PFSK-1 (cell line): Measurements from ENCODE around the gene TMEM132D.

Source experiments
- FOXP2 ChIP-seq: optimal IDR thresholded peaks from 2 replicates; pipeline ENCODE3; 2011; ENCODE audit warnings: borderline replicate concordance, control low read depth, inconsistent platforms; ENCODE audit not compliant: insufficient read depth; ENCODE audit errors: extremely low read length, extremely low read depth
- POLR2AphosphoS5 ChIP-seq: IDR thresholded peaks from 2 replicates; pipeline ENCODE4 v1.6.1; 2012; ENCODE audit warnings: low read depth, mild to moderate bottlenecking, control low read depth, low read length, moderate library complexity
- SIN3A ChIP-seq: IDR thresholded peaks from 2 replicates; pipeline ENCODE4 v1.6.1; 2012; ENCODE audit warnings: mild to moderate bottlenecking, low read length, moderate library complexity, borderline replicate concordance; ENCODE audit not compliant: insufficient read depth
- TAF1 ChIP-seq: IDR thresholded peaks from 2 replicates; pipeline ENCODE4 v1.6.1; 2012; ENCODE audit warnings: low read length, control low read depth, borderline replicate concordance; ENCODE audit not compliant: insufficient read depth
- TF ChIP-seq, protein P1 (sequence below), 2 experiments: IDR thresholded peaks; 2 replicates each; pipeline versions ENCODE4 v1.6.1 to v1.8.0; 2011 to 2012; ENCODE audit warnings: low read depth in 2 of 2, low read length in 2 of 2, control low read depth in 1 of 2, inconsistent platforms in 1 of 2, mild to moderate bottlenecking in 1 of 2, moderate library complexity in 1 of 2; ENCODE audit not compliant: insufficient read depth in 1 of 2

TMEM132D gene

DNA sequence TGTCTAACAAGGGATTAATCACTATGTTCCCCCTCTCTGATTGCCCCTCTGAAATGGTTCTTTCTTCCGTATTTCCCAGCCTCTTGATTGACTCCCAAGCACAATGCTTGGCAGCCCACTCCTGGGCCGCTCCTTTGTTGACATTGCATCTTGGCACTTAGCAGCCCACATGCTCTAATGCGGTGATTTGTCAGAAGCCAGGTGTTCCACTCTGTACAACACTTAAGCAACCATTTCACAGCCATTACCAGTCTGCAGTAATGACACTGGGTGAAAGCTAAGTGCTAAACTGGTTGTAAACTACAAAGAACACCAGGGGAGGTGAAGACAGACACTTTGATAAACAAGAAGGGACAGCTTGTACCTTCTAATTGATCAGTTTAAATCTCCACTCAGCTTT, 353.5 kb downstream of the TMEM132D start:
- TF ChIP-seq POLR2AphosphoS5 = no peak
- no peak for TF ChIP-seq TAF1
- no peak for TF ChIP-seq SIN3A
- TF ChIP-seq FOXP2 = no peak
- TF ChIP-seq, protein P1, sequence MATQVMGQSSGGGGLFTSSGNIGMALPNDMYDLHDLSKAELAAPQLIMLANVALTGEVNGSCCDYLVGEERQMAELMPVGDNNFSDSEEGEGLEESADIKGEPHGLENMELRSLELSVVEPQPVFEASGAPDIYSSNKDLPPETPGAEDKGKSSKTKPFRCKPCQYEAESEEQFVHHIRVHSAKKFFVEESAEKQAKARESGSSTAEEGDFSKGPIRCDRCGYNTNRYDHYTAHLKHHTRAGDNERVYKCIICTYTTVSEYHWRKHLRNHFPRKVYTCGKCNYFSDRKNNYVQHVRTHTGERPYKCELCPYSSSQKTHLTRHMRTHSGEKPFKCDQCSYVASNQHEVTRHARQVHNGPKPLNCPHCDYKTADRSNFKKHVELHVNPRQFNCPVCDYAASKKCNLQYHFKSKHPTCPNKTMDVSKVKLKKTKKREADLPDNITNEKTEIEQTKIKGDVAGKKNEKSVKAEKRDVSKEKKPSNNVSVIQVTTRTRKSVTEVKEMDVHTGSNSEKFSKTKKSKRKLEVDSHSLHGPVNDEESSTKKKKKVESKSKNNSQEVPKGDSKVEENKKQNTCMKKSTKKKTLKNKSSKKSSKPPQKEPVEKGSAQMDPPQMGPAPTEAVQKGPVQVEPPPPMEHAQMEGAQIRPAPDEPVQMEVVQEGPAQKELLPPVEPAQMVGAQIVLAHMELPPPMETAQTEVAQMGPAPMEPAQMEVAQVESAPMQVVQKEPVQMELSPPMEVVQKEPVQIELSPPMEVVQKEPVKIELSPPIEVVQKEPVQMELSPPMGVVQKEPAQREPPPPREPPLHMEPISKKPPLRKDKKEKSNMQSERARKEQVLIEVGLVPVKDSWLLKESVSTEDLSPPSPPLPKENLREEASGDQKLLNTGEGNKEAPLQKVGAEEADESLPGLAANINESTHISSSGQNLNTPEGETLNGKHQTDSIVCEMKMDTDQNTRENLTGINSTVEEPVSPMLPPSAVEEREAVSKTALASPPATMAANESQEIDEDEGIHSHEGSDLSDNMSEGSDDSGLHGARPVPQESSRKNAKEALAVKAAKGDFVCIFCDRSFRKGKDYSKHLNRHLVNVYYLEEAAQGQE (IDR thresholded peaks at IDR 0.05; ENCODE audit: insufficient read depth in 1 of 2, low read depth in 2 of 2, low read length in 2 of 2) = no peak

DNA sequence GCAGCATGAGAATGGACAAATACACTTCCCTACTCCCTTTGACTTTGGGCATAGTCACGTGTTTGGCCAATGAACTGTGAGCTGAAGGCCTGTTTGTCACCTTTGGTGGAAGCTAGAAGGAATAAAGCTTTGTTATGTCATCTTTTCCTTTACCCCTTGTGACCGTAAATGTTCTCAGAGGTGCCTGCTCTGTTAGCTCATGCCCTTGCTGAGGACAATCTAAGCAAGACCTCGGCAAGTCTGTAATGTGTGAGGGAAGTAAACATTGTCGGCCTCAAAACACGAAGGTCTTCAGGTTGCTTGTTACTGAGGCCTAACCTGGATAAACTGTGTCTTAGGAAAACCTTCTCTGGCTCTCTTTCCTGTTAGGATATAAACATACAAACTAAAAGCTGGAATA, 354.2 kb downstream of the TMEM132D start:
- no peak for TF ChIP-seq POLR2AphosphoS5
- no peak for TF ChIP-seq FOXP2
- TF ChIP-seq SIN3A = no peak
- TF ChIP-seq TAF1 = no peak
- TF ChIP-seq, protein P1 (IDR thresholded peaks at IDR 0.05; ENCODE audit: insufficient read depth in 1 of 2, low read depth in 2 of 2, low read length in 2 of 2) = no peak

DNA sequence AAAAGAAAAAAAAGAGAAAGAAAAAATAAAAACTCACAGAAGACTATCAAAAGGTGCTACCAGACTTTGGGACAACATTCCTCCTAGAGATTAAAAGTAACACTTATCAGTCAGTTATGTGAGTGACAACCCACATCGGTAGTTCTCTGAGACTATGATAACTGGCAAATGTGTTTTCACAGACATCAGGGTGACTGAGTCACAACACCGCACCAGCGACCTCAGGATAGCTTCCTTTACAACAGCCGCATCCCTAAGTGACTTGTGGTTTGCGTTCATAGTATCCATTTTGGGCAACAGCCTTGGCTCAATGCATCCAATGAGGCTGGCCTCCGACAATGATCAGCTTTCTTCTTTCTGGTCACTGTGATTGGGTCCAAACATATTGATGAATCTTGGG, 359.1 kb downstream of the TMEM132D start:
- TF ChIP-seq POLR2AphosphoS5 (no peak), TAF1 (no peak), FOXP2 (no peak), SIN3A (no peak)
- TF ChIP-seq, protein P1 (IDR thresholded peaks at IDR 0.05; ENCODE audit: insufficient read depth in 1 of 2, low read depth in 2 of 2, low read length in 2 of 2) = no peak

DNA sequence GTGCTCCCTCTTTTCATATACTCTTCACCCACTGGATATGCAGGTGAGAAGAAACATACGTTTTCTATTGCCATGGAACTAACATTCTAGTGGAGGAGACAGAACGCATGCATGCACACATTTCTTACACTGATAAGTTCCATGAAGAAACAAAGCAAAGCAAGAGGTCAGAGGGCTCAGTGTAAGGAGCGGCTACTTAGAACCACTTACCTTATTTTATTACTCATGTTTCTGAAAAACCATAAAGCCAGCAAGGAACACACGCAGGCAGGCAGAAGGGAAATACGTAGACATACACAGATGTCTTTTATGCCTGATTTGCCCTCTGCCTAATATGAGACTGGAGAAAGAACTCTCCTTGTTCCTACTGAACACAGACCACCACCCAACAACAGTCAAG, 362.9 kb downstream of the TMEM132D start:
- TF ChIP-seq TAF1 (no peak), SIN3A (no peak), POLR2AphosphoS5 (no peak), FOXP2 (no peak)
- TF ChIP-seq, protein P1 (IDR thresholded peaks at IDR 0.05; ENCODE audit: insufficient read depth in 1 of 2, low read depth in 2 of 2, low read length in 2 of 2) = no peak

DNA sequence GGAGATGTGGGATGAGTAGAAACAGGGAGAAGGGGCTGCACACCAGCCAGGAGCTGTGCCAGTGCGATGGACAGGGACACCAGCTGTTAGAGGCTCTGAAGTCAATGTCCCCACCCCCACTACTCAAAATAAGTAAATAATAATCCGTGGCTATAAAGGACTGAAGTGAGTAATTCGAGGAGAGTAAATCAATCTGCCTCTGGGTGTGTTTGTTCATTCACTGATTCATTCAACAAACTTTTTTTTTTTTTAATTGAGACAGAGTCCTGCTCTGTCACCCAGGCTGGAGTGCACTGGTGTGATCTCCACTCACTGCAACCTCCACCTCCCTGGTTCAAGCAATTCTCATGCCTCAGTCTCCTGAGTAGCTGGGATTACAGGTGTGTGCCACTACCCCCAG, 363.6 kb downstream of the TMEM132D start:
- TF ChIP-seq SIN3A (no peak), FOXP2 (no peak), POLR2AphosphoS5 (no peak), TAF1 (no peak)
- TF ChIP-seq, protein P1 (IDR thresholded peaks at IDR 0.05; ENCODE audit: insufficient read depth in 1 of 2, low read depth in 2 of 2, low read length in 2 of 2) = no peak
